ENCODE results near the gene ALOX5AP.

The ALOX5AP gene

DNA sequence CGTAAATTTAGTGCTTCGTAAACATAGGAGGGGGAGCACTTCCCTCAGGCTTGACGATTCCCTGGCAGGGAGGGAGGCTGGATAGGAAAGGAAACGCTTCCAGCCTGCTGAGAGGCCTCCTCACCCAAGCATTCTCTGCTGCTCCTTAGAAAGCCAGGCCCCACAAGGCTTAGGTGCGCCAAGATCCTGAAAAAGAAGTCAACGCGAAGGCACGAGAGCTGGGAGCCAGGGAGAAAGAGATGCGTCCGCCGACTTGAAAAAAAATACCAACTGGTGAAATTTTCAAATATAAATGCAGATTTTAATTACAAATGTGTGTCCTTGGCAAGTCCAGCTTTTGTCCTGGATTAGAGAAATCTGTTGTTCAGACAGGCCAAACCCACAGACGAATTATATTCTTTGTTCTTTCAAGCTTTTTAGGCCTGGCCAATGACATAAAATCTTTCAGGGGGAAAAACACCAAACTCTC, 64.0 kb downstream of the ALOX5AP start:
- no peak for DNase-seq

DNA sequence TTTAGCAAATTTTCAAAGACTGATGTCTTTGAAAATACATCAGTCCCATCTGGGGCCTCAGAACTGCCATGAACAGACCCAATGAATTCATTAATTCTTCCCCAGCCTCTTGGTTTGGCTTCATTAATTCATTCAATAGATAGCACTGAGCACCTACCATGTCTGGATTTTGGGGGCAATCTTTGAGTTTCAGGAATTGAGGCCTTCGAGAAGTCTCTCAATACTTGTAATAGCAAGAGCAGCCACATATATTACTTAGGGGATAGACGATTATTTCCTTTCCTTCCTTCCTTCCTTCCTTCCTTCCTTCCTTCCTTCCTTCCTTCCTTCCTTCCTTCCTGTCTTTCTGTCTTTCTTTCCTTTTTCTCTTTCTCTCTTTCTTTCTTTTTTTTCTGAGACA, 64.8 kb downstream of the ALOX5AP start:
- DNase-seq, result no peak

- DNase-seq, result no peak
Observed at GRCh38 chr13:30802501-30802900, 67.2 kb downstream of the ALOX5AP start.

DNA sequence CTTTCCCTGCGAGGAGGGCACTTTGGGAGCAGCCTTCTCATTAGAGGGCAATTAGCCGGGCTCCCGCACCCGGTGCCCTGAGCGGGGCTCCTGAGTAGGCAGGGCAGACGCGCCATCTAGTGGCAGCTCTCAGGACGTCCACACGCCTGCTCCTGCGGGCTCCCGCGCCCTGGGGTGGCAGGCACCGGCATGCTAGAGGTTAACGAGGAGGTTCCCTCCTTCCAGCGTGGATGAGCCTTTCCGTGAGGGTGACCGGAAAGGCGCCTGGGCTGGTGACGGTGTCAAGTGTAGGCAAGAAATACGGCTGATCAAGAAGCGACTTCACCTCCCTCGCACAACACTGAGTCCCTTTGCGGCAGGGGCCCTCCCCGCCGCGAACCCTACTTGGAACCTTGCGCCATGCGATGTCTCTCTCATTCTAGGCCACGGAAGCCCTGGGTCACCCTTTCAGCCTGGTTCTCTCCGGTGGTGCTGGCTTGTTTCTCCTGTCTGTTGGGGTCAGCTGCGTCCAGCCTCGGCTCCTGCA, 67.7 kb downstream of the ALOX5AP start:
- peak; percentile 55 for DNase-seq

- DNase-seq, result no peak
Observed at GRCh38 chr13:30803749-30804148, 68.4 kb downstream of the ALOX5AP start.

GRCh38 chr13:30804474-30804873, 69.1 kb downstream of the ALOX5AP start:
- no peak for DNase-seq

GRCh38 chr13:30805132-30805537, 69.8 kb downstream of the ALOX5AP start:
- DNase-seq, result no peak

DNA sequence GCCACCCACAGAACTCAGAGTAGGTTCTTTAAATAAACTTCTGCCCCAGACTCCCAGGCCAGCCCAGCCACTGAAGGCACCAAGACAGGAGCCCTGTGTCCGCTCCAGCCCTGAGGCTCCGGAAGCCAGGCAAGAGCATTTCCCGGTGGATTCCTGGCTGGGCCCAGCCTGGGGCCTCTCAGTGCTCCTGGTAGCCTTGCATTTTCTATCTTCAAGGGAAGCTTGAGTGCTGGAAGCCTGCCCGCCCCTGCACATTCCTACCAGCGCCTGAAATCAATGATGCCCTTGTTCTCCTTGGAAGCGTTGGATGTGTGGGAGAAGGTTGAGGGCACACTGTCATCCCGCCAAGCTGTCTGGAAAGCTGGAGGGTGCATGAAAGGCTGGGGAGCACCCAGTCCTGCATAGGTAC, 70.3 kb downstream of the ALOX5AP start:
- DNase-seq, result no peak

- no peak for DNase-seq
Observed at GRCh38 chr13:30806784-30807183, 71.4 kb downstream of the ALOX5AP start.

GRCh38 chr13:30807392-30807791, 72.0 kb downstream of the ALOX5AP start:
- no peak for DNase-seq

DNA sequence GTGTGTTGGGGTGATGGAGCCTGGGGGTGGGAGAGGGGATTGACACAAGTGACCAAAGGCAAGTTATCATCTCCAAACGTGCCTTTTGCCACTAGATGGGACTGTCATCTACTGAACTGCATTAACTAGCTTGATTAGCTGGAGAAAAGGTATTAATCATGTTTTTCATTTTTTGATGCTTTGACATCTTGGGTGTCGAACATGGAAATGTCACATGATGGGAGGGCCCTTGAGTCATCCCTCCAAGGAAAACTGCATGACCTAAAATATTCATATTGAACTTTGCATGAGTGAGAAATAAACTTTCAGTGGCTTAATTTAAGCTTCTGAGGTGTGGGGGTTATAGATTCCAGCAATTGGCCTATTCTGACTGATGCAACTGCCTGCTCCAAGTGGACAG, 73.3 kb downstream of the ALOX5AP start:
- no peak for DNase-seq

DNA sequence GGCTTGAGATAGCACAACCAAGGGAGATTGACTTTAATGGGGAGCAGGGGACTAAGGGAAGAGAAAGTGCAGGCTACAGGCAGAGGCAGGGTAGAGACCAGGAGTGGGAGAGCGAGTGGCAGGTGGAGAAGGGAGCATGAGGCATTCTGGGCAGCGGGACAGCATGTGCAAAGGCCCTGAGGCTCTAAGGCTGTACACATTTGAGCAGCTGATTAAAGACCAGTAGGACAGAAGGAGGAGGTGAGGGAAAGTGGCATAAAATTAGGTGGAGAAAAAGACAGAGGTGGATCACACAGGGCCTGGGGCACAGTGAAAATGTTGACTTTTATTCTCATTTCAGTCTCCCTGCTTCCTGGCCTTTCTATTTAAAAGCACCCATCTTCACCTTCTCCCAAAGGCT, 74.4 kb downstream of the ALOX5AP start:
- no peak for DNase-seq

DNA sequence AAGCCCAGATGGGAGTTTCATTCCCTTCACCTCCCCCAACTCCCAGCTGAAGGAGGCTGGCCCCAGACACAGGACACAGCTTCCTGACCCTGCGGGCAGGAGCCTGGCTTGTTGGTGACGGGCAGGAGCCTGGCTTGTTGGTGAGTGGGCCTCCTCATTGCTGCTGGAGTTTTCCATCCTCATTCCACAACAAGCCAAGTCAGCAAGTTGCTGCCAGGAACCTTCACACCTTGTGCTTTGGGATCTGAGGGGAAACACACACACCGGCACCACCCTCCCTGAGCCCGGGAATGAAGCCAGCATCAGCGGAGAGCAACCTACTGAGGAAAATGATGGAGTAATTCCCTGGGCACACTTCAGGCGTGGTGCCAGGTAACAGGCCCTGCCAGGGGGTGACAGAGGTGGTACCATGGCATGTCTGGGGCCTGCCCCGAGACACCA, 74.9 kb downstream of the ALOX5AP start:
- DNase-seq, result no peak

DNA sequence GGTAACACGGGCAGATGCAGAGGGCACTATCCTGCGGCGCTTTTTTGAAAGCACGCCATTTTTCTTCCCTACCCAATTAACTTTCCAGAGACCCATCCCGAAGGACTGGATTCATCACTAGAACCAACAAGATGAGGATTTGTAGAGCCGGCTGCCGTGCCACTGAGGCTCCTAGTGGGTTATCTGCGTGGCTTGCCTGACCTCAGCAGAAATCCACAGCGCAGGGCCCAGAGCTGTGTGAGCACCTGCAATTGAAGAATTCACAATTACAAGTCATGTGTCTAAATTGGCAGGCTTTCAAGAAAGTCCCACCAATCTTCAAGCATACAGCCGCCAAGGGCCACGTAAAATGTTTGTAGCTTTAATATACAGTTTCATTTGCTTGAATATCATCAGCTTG, 75.5 kb downstream of the ALOX5AP start:
- DNase-seq, result no peak
